GM12878 (cell line): Measurements from ENCODE around the gene TPSB2. TPM values are rescaled to one million over a fixed set of nuclear protein-coding genes. Genes with fewer than 3 reads are reported as not detected.
"Not testable (repeated sequence)": the region's sequence is repeated elsewhere in the genome, so short reads cannot be mapped to it uniquely, and the experiment has no call there.

Experiments used
- ATAC-seq: fragments of 200-7000 bp; cut with Tn5 transposase; 3 replicates; pipeline ENCODE4 v1.9.1; 2020; ENCODE audit warnings: mild to moderate bottlenecking, moderate library complexity
- BruUV-seq: library from RNA; stranded (reverse); fragments of 400-500 nt; replicated peaks from 2 replicates; lab custom pipeline; 2021; lab: Mats Ljungman, UMichigan
- CTCF ChIA-PET: fragments of 300-600 bp; sonication (Branson Sonifier 250); formaldehyde crosslinking; extraction: SDS; loops from one replicate; lab custom pipeline; 2021; ENCODE audit warnings: inconsistent platforms; lab: Yijun Ruan, JAX
- POLR2A ChIA-PET: fragments of 350-600 bp; formaldehyde crosslinking; extraction: SDS; loops from one replicate; lab custom pipeline; 2021; ENCODE audit warnings: inconsistent platforms; lab: Charles Lee
- RAD21 ChIA-PET: fragments of 300-600 bp; sonication (Branson Sonifier 250); formaldehyde crosslinking; loops from one replicate; lab custom pipeline; 2023; ENCODE audit warnings: antibody characterized with exemption; ENCODE audit not compliant: unreplicated experiment; lab: Charles Lee
- SMC1A ChIA-PET: fragments of 300-600 bp; sonication (Branson Sonifier 250); formaldehyde crosslinking; loops from one replicate; lab custom pipeline; 2023; ENCODE audit not compliant: unreplicated experiment, uncharacterized antibody; lab: Charles Lee
- DNase-seq: peaks from one replicate; pipeline ENCODE4 v3.0.0-alpha.2; 2011; ENCODE audit warnings: low read depth, low spot score
- FAIRE-seq: peaks from 3 replicates; lab custom pipeline; 2011; peaks lifted over from hg19 to GRCh38; lab: Jason Lieb, UNC
- H2AFZ ChIP-seq: 2 replicates; pipeline ENCODE4 v1.6.0; 2011; ENCODE audit warnings: low read depth, low read length, control low read depth; ENCODE audit not compliant: control insufficient read depth
- H3K27ac ChIP-seq: 2 replicates; pipeline ENCODE4 v1.5.1; 2011; ENCODE audit warnings: control low read depth; ENCODE audit not compliant: control insufficient read depth, insufficient read depth
- H3K27me3 ChIP-seq, 2 experiments: replicated peaks in 1 of 2; 2 replicates each; pipeline versions ENCODE4 v1.6.0 to v1.6.1; 2011; ENCODE audit warnings: low read length in 1 of 2; ENCODE audit not compliant: control insufficient read depth in 2 of 2, insufficient read depth in 2 of 2
- H3K36me3 ChIP-seq, 2 experiments: 2 replicates each; pipeline ENCODE4 v1.5.1; 2011; ENCODE audit warnings: low read length in 1 of 2; ENCODE audit not compliant: control insufficient read depth in 2 of 2, insufficient read depth in 2 of 2
- H3K4me1 ChIP-seq: 2 replicates; pipeline ENCODE4 v1.6.1; 2011; ENCODE audit warnings: mild to moderate bottlenecking, low read length, moderate library complexity, mixed read lengths; ENCODE audit not compliant: control insufficient read depth, insufficient read depth
- H3K4me2 ChIP-seq: 2 replicates; pipeline ENCODE4 v1.6.0; 2011; ENCODE audit warnings: control low read depth; ENCODE audit not compliant: control insufficient read depth, insufficient read depth
- H3K4me3 ChIP-seq: fragments of 200-600 bp; sonication (generic); 2 replicates; pipeline ENCODE4 v1.5.1; 2016
- H3K79me2 ChIP-seq: 2 replicates; pipeline ENCODE4 v1.6.0; 2011; ENCODE audit warnings: low read length; ENCODE audit not compliant: control insufficient read depth, insufficient read depth
- H3K9ac ChIP-seq: 2 replicates; pipeline ENCODE4 v1.8.0; 2011; ENCODE audit warnings: low read length, control low read depth, mixed read lengths; ENCODE audit not compliant: control insufficient read depth, insufficient read depth
- H3K9me3 ChIP-seq: replicated peaks from 3 replicates; pipeline ENCODE4 v1.5.1; 2011; ENCODE audit warnings: mild to moderate bottlenecking, low read length; ENCODE audit not compliant: control insufficient read depth, insufficient read depth
- H4K20me1 ChIP-seq: 2 replicates; pipeline ENCODE4 v1.6.0; 2011; ENCODE audit not compliant: control insufficient read depth, insufficient read depth
- EGR1 ChIP-seq, 2 experiments: IDR thresholded peaks; 1 replicate in 1 of 2; 2 replicates in 1 of 2; pipeline ENCODE4 v1.6.1; 2011 to 2012; ENCODE audit warnings: low read depth in 2 of 2, low read length in 2 of 2, borderline replicate concordance in 1 of 2, mild to moderate bottlenecking in 1 of 2, moderate library complexity in 1 of 2
- KAT2A ChIP-seq: conservative IDR thresholded peaks from 2 replicates; pipeline ENCODE4 v1.6.1; 2011; ENCODE audit warnings: low read depth, low read length; ENCODE audit not compliant: control insufficient read depth
- SRF ChIP-seq, 2 experiments: IDR thresholded peaks; 2 replicates each; pipeline ENCODE4 v1.6.1; 2011; ENCODE audit warnings: low read depth in 2 of 2, low read length in 2 of 2, mild to moderate bottlenecking in 1 of 2, moderate library complexity in 1 of 2
- TAF1 ChIP-seq: IDR thresholded peaks from 2 replicates; pipeline ENCODE4 v1.6.1; 2011; ENCODE audit warnings: mild to moderate bottlenecking, low read depth, low read length, borderline replicate concordance
- TARDBP ChIP-seq: IDR thresholded peaks from 2 replicates; pipeline ENCODE4 v1.6.1; 2016; ENCODE audit warnings: borderline replicate concordance
- TCF12 ChIP-seq: IDR thresholded peaks from 2 replicates; pipeline ENCODE4 v1.6.1; 2011; ENCODE audit warnings: low read depth, mild to moderate bottlenecking, low read length
- WGBS: methylation state at CpG from one replicate; pipeline ENCODE4 v1.1.6; 2016; ENCODE audit warnings: low lambda C conversion rate; ENCODE audit not compliant: insufficient replicate concordance, insufficient coverage; ENCODE audit errors: missing lambda C conversion rate; 5-methylcytosine and 5-hydroxymethylcytosine counted together
- in situ Hi-C: fragments of 300-500 bp; cut with MboI; formaldehyde crosslinking; loops from 9 replicates; pipeline ENCODE4 v1.14.3; 2018; ENCODE audit warnings: mixed read lengths
- intact Hi-C: fragments of 100-400 bp; cut with micrococcal nuclease; formaldehyde crosslinking; loops from one replicate; pipeline ENCODE4 v1.14.2; 2022; ENCODE audit not compliant: unreplicated experiment
- polyA plus RNA-seq, 11 experiments: library from polyadenylated mRNA; depleted of rRNA in 4 of 11; unstranded in 6 of 11; stranded (reverse) in 5 of 11; fragments of >200 nt; fragmentation: Nextera tagmentation in 4 of 11; fragmentation: Illumina TruSeq in 1 of 11; extraction: Ambion mirVana in 4 of 11; extraction: Trizol in 1 of 11; gene quantifications; 1 replicate in 1 of 11; 2 replicates in 10 of 11; pipeline versions ENCODE4 v1.2.1 to v1.2.3, GENCODE V29; 2011 to 2016; ENCODE audit warnings: inconsistent platforms in 2 of 11, missing spikeins in 2 of 11, low read depth in 1 of 11
- total RNA-seq, 4 experiments: library from RNA; depleted of rRNA in 3 of 4; stranded (reverse); fragments of >200 nt in 3 of 4; fragmentation: Illumina TruSeq in 1 of 4; extraction: Trizol in 1 of 4; gene quantifications; 2 replicates each; pipeline versions ENCODE4 v1.2.1 to v1.2.3, GENCODE V29; 2013 to 2021
- TF ChIP-seq, protein P1 (sequence below): fragments of 450-650 bp; IDR thresholded peaks from 2 replicates; pipeline ENCODE4 v1.6.1; 2018; ENCODE audit warnings: borderline replicate concordance, mild to moderate bottlenecking; ENCODE audit not compliant: partially characterized antibody

TPSB2 gene
- total and polyA plus RNA-seq, 10 of the 15 experiments (the other 5 are each of a cell fraction or from before 2014, with no cell fraction given): not detected

DNA sequence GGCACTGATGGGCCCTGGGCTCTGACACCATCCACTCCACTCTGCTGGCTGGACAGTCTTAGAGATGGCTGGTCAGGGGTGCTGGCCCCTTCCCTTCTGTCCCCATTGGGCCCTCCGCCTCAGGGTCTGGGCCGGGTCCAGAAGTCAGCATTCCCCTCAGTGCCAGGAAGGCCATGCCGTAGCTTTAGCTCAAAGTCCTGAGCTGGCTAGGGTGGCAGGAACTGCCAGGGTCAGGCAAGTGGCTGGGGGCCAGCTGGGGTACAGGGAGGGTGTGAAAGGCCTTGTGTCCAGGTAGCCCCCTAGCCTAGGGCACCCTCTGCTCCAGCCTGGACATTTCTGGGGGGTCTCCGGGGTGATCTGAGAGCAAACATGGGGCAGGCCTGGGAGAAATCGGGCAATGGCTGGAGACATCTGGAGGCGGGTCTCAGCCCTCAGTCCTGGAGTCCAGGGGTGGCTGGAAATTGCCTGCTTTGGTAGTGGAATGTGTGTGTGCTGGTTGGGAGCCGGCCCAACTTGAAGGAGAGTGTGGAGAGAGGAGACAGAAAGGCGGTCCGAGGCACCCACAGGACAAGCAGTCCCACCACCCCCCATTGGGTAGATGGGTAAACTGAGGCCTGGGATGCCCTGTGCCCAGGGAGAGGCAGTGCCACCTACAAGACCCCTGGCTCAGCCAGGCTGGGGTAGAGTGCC is 37.5 kb downstream of the TPSB2 start:
- intact Hi-C loops (no loop called here), in situ Hi-C loops (no loop called here)
- Histone ChIP-seq H3K27ac (no peak overlapping the region), H3K79me2 (no peaks in the 10 kb centered on the region), H3K4me3 (no peak overlapping the region), H3K9ac (no peak overlapping the region), H4K20me1 (no peaks in the 10 kb centered on the region), H2AFZ (no peak overlapping the region), H3K27me3 (no peaks in the 10 kb centered on the region), H3K36me3 (no peaks in the 10 kb centered on the region), H3K9me3 (no peaks in the 10 kb centered on the region), H3K4me1 (no peaks in the 10 kb centered on the region), H3K4me2 (no peak overlapping the region)
- SMC1A ChIA-PET: no interaction called here
- POLR2A ChIA-PET: no interaction called here
- RAD21 ChIA-PET: no interaction called here
- ATAC-seq (no peak), FAIRE-seq (no peak), DNase-seq (no peak)
- CTCF ChIA-PET: no interaction called here
- 56% methylated on average over 9 of the region's 9 CpGs for WGBS
- BruUV-seq: no TSS peak
- no peak for TF ChIP-seq TARDBP
- TF ChIP-seq SRF (IDR thresholded peaks at IDR 0.05; ENCODE audit: low read depth in 2 of 2, low read length in 2 of 2): no peak
- TF ChIP-seq KAT2A: no peak
- TF ChIP-seq, protein P1, sequence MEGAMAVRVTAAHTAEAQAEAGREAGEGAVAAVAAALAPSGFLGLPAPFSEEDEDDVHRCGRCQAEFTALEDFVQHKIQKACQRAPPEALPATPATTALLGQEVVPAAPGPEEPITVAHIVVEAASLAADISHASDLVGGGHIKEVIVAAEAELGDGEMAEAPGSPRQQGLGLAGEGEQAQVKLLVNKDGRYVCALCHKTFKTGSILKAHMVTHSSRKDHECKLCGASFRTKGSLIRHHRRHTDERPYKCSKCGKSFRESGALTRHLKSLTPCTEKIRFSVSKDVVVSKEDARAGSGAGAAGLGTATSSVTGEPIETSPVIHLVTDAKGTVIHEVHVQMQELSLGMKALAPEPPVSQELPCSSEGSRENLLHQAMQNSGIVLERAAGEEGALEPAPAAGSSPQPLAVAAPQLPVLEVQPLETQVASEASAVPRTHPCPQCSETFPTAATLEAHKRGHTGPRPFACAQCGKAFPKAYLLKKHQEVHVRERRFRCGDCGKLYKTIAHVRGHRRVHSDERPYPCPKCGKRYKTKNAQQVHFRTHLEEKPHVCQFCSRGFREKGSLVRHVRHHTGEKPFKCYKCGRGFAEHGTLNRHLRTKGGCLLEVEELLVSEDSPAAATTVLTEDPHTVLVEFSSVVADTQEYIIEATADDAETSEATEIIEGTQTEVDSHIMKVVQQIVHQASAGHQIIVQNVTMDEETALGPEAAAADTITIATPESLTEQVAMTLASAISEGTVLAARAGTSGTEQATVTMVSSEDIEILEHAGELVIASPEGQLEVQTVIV: no peak
- TF ChIP-seq EGR1 (IDR thresholded peaks at IDR 0.05; ENCODE audit: borderline replicate concordance in 1 of 2, low read depth in 2 of 2, low read length in 2 of 2): no peak
- no peak for TF ChIP-seq TCF12
- no peak for TF ChIP-seq TAF1

DNA sequence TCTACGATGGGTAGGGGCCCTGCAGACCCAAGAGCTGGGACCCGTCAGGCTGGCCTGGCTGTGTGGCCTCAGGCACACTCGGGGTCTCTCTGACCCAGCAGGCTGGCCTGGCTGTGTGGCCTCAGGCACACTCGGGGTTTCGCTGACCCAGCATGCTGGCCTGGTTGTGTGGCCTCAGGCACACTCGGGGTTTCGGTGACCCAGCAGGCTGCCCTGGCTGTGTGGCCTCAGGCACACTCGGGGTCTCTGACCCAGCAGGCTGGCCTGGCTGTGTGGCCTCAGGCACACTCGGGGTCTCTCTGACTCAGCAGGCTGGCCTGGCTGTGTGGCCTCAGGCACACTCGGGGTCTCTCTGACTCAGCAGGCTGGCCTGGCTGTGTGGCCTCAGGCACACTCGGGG is 39.2 kb downstream of the TPSB2 start:
- POLR2A ChIA-PET, RAD21 ChIA-PET, H3K27ac ChIP-seq, H3K27me3 ChIP-seq, intact Hi-C loops, H3K4me2 ChIP-seq, H4K20me1 ChIP-seq, SMC1A ChIA-PET, CTCF ChIA-PET, H3K9ac ChIP-seq, H3K4me1 ChIP-seq, H3K36me3 ChIP-seq, H3K79me2 ChIP-seq, H3K9me3 ChIP-seq, H3K4me3 ChIP-seq, DNase-seq, H2AFZ ChIP-seq, BruUV-seq, FAIRE-seq, ATAC-seq, in situ Hi-C loops: not testable (repeated sequence)
- 30% methylated on average over 9 of the region's 11 CpGs for WGBS
